Subcutaneous preadipocyte (primary cell): Measurements from ENCODE around the gene CLK3. TPM values are rescaled to one million over a fixed set of nuclear protein-coding genes. Genes with fewer than 3 reads are reported as not detected.

ENCODE experiments used
- total RNA-seq: library from RNA; depleted of rRNA; stranded (reverse); fragments of >200 nt; gene quantifications from 2 replicates; pipeline ENCODE4 v1.2.3, GENCODE V29; 2012

Gene CLK3
- 35.3 and 40.5 TPM in 2 replicates for total RNA-seq

DNA sequence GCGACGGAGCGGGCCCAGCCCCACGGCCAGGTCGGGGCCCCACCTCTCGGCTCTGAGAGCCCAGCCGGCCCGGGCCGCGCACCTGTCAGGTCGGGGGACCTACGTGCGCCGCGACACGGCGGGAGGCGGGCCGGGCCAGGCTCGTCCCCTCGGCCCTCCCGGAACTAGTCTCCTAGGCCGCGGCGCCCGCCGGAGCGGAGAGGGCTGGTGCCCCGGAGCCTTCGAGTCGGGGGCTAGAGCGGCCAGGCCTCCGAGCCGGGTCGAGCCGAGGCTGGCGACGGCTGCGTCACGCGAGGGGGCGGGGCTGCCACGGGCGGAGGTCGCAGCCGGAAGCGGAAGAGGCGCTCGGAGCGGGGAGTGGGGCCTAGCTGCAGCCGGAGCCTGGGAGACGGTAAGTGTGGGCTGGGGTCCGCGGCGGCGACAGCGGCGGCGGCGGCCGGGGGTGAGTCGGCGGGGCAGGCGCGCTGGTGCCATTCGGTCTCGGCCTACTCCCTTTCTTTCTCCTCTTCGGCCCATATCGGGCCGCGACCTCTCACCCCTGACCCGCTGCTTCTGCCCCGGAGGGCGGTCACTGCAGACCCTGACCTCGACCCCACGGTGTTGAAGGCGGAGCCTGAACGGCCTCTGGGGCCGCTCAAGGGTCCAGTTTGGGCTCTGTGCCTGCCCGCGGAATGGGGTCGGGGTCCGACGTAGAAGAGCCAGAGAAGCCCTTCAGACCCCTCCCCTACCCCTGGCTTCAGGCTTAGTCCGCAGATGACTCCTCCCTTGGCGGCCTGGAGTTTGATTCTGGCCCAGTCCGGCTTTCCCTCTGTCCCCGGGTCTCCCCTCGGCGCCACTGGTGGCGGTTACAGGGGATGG lies at the start of gene CLK3:
Gene CLK3, plus strand, starts transcription at position 329 of the 858 bp plus-strand sequence. CDS start 3,361 bp downstream, outside the sequence.

Other genes with a start within 250 kb of the CLK3 start
- gene CYP11A1, start 248.2 kb upstream of the CLK3 start, total RNA-seq = 0.78 and 1.8 TPM in 2 replicates
- 10.3 and 83.3 TPM in 2 replicates for gene SEMA7A, start 181.9 kb upstream of the CLK3 start, total RNA-seq
- gene UBL7, start 154.7 kb upstream of the CLK3 start, total RNA-seq = 39.7 and 41.4 TPM in 2 replicates
- 1.1 and 2.9 TPM in 2 replicates for gene ARID3B, start 74.6 kb upstream of the CLK3 start, total RNA-seq
- gene EDC3, start 80.2 kb downstream of the CLK3 start, total RNA-seq = 7.6 and 8.1 TPM in 2 replicates
- under 0.01 and 0.37 TPM in 2 replicates for gene CYP1A1, start 109.7 kb downstream of the CLK3 start, total RNA-seq
- gene CYP1A2, start 133.0 kb downstream of the CLK3 start, total RNA-seq = not detected in 2 replicates
- gene CSK, start 166.2 kb downstream of the CLK3 start, total RNA-seq = 31.6 and 42.6 TPM in 2 replicates
- not detected in 2 replicates for gene LMAN1L, start 197.0 kb downstream of the CLK3 start, total RNA-seq
- gene CPLX3, start 210.8 kb downstream of the CLK3 start, total RNA-seq = not detected in 2 replicates
- 14.3 and 18.8 TPM in 2 replicates for gene ULK3, start 227.3 kb downstream of the CLK3 start, total RNA-seq